NCI-H2081 (cell line): ENCODE results near the gene KRT33B.
"Not testable (repeated sequence)": the region's sequence is repeated elsewhere in the genome, so short reads cannot be mapped to it uniquely, and the experiment has no call there.

ENCODE experiments used
- DNase-seq, 2 experiments: peaks; one replicate each; lab custom pipeline; 2025; lab: John Stamatoyannopoulos, UW

Gene KRT33B

GRCh38 chr17:41347869-41348760 is 21.5 kb downstream of the KRT33B start:
- DNase-seq: no peak

DNA sequence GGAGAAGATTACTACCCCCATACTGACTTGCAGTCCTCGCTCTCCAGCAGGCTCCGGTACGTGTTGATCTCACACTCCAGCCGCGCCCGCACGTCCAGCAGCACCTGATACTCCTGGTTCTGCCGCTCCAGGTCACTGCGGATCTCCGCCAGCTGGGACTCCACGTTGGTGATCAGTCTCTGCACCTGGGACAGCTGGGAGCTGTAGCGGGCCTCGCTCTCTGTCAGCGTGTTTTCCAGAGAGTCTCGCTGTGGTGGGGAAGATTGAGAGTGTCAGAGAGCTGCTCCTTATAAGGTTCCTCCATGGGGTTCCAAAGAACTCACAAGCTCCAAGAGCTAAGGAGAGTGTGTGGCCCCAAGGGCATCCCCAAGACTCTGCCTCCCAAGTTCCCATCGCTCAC is 23.2 kb downstream of the KRT33B start:
- DNase-seq: not testable (repeated sequence)

DNA sequence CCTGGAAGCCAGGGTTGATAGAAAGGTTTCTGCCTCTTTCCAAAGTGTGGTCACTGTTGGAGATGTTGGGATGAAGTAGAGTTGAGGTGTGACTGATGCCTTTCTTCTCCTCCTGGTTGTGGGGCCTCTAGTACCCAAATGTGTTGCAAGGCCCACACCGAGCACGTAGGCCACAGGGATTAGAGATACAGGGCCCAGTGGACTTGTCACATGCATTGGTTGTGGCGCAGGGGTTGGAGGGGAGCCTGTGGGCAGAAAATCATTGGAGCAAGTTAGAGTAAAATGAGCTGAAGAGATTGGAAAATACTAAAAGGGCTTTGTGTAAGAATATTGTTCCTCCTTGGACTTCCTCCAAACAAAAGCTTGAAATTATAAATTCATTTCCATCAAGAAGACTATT is 23.6 kb downstream of the KRT33B start:
- DNase-seq: no peak

DNA sequence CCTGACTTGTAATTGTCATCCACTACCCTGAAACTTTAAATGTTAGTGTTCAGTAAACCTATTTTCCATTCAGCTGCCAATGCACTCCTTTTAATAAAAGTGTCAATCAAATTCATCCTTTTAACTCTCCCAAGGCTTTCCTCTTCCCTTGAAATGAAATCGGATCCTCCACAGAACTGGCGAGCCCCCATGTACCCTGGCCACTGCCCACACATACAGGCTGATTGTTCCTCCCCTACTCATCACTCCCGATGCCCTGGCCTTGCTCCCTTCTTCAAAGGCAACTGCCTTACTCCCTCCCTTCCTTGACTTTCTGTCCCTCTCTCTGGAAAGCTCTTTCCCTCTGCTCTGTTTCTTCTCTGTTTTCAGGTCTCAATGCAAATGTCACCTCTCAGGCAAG is 26.6 kb downstream of the KRT33B start:
- no peak for DNase-seq

DNA sequence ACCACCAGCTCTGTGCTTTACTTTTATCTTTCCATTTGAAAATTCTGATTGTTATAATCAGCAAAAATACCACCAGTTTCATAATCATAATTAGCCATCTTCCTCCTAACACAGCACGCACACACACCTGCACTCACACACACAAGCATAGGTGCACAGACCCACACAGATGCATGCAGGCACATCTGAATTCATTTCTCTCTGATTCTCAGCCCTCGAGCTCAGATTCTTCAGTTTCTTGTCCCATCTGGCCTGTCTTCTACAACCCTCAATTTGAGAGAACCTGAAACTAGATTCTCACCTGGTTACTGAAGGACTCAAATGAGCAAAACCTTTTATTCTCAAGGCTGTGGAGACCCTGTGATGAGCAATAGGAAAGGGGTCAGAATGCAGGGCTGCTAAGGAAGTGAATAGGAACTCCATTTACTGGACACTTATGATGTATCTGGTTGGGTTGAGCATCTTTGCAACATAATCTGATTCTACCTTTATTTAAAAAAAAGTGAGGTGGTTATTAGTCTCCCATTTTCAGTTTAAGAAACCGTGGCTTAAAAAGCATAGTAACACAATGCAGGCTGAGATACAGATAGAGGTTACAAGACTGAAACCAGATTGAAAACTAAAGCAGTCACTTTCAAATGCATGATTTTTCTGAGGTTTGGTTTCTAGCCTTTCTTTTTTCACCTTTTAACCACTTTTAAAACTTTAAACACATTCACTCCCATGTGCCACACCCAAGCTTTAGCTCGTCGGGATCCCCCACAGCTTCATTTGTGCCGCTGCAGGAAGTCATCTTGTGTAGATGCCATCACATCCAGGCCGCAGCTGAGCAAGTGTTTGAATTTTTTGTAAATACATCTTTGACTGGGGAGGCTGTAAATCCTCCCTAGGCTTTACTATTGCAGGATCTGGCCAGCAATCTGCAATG is 28.4 kb downstream of the KRT33B start:
- DNase-seq: no peak

- no peak for DNase-seq
These were observed 29.1 kb downstream of the KRT33B start for GRCh38 chr17:41340494-41340893.

- no peak for DNase-seq
These were observed 29.9 kb downstream of the KRT33B start for GRCh38 chr17:41339571-41340172.

- no peak for DNase-seq
These were observed 30.6 kb downstream of the KRT33B start for GRCh38 chr17:41338961-41339485.

DNA sequence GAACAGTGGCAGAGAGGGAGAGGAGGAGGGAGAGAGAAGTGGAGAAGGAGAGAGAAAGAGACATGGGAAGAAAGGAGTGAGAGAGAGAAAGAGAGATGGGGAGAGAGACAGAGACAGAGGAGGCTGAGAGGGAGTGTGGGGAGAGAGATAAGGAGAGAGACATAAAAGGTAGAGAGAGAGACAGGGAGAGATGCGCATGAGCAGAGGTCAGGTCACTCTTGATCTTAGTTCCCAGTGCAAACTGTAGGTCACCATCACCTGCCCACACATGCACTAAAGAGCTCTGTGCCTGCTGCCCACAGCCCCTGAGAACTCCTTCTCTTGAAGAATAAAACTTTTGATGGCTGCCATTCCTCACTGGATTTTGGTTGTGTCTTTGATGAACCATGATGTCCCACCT is 33.9 kb downstream of the KRT33B start:
- no peak for DNase-seq

GRCh38 chr17:41334385-41335305 is 35.0 kb downstream of the KRT33B start:
- no peak for DNase-seq

DNA sequence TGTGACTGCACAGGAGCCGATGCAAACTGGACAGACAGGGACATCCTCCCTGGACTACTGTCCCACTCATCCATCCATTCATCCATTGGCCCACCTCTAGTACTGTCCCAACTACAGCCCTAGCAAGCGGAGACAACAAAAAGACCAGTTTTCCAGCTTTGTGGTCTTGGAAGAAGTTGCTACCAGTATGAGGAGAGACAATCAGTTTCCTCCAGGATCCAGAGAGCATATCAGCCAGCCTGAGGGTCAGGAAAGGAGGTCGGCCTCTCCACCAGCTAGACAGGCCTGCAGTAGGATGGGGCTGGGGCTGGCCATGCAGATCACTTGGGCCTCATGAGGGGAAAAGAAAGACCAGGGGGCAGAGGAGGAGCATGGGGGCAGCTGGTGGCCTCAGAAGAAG is 35.8 kb downstream of the KRT33B start:
- no peak for DNase-seq

GRCh38 chr17:41333098-41333497 is 36.5 kb downstream of the KRT33B start:
- no peak for DNase-seq

- no peak for DNase-seq
These were observed 37.4 kb downstream of the KRT33B start for GRCh38 chr17:41332239-41332638.

- DNase-seq: no peak
These were observed 38.0 kb downstream of the KRT33B start for GRCh38 chr17:41331606-41332005.

DNA sequence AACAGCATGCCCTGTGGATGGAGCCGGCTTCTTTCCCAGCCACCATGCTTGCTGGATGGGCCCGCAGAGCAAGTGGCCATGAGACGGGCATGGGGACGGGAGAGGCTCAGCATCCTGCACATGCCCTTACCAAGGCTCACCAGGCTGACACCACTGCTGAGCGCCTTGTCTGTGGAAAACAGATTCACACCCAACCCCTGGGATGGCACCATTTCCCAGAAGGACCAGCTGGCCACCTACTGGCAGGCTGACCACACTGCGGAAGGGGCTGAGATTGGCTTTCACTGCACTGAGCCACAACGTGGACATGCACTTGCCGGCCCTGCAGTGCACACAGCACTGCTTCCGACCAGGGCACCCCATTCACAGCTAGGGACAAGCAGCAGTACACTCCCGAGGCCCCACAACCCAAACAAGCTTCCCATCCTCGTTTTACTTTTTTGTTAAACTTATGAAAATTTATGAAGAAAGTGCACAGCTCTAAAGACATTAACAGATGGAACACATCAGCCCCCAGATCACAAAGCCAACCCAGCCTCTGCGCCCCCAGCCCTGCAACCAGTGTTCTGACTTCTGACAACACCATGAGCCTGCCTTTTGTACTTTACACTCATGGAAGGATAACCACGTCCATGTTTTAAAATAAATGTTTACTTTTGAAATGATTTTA is 40.2 kb downstream of the KRT33B start:
- peak; percentile 48 to 77 for DNase-seq

DNA sequence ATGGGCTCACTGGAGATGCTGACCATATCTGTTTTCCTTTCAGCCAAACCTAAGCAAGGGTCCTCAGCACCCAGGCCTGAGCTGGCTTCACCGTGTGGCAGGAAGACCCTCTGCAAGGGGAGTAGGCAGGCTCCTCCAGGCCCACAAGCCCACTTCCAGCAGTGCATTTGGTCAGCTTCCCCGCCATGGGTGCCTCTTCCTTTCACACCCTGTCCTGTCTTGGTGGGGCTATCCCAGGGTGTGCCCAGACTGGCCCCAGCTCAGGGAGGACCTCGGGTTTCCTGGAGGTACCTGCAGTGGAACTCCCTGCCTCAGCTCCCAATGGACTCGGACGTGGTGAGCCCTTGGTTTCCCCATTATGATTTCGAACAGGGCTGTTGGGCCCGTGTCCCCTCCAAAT is 41.4 kb downstream of the KRT33B start:
- DNase-seq: no peak

DNA sequence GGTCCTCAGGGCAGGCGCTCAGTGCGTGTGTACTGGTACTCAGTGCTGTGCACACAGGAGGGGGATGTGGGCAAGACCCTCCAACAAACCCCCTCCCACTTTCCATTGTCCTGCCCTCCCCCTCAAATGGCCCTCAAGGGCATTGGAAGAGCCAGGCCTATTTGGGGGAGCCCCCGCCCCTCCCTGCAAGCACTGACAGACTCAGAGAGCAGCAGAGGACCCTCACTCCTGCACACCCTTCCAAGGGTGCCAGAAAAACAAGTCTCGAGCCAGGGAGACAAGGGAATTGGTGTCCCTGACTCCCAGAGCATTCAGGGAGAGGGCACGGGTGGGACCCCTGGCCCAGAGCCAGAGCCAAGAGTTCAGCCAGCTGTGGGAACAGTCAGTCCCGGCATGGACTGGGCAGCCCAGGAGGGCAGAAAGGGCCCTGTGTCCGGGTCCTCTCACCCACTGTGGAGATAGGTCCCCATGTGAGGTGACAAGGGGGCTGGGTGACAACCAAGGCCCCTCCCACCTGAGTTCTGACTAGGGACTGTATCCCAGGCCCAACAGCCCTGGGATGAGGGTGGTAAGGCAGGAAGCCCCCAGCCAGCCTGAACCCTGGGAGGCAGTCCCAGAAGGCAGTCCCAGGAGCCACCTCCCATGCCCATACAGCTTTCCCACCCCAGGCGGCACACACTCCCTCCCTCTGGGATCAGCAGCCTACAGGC is 42.0 kb downstream of the KRT33B start:
- no peak for DNase-seq

DNA sequence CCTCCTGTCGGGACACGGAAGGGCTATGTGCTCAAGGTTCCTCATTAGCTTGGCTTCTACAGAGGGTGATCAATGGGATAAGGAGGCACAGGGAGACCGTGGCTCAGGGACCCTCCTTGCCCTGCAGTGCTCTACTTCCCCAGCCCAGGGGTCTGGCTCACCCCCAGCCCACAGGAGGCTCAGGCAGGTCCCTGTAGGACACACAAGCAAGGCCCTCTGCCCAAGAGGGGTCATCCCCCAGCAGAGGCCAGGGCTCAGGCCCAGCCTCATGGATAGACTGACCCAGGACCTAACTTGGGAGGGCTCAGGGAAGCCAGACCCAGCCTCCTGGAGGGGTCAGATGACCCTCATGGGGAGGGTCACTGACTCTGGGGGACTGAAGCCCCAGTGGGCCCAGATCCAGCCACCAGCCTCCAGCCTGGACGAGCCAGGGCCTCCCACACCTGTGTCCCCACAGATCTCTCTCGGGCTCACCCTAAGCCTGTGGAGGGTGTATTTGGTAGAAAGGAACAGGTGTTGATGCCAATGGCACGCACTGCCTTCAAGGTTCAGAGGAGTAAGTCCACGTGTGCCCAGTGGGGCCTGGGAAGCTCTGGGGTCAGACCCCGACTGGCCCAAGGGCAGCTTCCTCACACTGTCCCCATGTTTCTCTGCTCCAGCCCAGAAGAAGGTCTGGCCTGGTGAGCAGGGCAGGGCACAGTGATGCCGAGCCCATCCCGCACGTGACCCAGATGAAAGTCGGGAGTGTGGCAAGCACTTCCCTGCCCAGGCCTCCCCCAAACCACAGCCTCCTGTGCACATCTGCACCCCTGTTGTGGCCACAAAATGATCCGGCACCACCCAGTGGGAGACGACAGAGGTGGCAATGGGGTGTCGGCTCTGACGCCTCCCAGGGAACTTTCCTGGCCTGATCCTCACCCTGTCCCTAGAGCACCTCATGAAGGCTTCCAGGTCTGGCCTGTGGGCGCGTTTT is 43.2 kb downstream of the KRT33B start:
- DNase-seq: no peak

DNA sequence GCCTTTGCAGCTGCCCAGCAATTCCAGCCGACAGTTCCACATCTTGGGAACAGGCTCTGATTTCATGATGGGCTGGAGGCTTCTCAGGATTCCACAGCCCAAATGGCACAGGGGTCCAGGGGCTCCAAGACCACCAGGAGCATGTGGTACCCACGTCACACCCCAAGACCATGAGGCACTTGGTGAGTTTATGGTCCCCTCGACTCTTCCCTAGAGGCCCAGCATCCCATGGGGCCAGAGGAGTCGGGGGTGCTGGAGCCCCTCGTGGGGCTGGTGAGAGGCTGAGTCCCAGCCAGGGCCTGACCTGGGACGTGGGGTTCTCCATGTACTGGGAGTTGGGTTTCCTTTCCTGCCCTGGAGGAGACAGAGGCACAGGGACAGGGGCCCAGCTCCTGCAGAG is 44.0 kb downstream of the KRT33B start:
- no peak for DNase-seq
